IPS DF 19.7 (cell line): ENCODE measurements around the gene SNX1.

Experiments used
- DNase-seq: peaks from one replicate; pipeline ENCODE4 v3.0.0-alpha.2; 2013; ENCODE audit warnings: low read depth, low spot score

SNX1 gene

DNA sequence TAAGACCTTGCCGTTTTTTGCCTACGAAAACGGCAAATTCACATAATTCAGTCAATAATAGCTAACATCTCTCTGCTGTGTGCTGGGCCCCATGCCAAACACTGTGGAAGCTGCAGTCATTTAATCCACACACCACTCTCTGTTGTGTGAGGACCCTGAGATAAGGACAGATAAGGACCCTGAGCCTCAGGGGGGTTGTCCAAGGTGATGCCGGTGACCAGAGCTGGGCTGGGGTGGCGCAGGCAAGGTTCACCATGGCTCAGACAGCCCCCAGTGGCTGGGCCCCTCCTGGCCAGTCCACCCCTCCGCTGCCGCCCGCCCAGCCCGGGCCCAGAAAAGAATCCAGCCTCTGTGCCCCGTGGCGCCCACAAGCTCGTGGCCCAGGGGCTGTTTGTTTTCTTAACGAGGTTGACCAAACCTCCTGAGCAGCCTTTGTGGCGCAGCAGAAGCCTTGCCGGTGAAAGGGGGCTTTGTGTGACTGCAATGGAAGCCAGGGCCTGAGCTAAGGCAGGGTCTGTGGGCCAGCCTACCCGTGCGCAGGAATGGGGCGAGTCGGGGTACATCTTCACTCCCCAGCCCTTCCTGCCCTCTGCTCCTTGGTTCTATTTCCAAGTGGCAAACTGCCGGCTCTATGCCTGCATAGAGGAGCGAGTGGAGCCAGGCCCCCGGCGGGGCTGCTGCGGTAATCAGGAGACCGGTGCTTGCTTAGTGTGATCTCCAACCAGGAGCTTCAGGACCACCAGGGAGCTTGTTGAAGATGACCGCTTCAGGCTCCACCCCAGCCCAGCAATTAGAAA lies 51.3 kb downstream of the SNX1 start:
- no peak for DNase-seq

DNA sequence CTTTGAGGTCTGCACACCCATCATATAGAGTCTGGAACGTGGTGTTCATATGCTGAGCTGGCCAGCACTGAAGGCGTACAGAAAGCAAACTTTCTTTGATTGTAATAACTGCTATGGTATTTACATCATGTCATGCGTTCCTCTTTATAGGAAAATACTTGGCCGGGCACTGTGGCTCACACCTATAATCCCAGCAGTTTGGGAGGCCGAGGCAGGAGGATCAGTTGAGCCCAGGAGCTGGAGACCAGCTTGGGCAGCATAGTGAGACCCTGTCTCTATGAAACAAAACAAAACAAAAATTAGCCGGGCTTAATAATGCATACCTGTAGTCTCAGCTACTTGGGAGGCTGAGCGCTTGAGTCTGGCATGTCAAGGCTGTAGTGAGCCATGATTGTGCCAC lies 52.4 kb downstream of the SNX1 start:
- DNase-seq, result no peak

DNA sequence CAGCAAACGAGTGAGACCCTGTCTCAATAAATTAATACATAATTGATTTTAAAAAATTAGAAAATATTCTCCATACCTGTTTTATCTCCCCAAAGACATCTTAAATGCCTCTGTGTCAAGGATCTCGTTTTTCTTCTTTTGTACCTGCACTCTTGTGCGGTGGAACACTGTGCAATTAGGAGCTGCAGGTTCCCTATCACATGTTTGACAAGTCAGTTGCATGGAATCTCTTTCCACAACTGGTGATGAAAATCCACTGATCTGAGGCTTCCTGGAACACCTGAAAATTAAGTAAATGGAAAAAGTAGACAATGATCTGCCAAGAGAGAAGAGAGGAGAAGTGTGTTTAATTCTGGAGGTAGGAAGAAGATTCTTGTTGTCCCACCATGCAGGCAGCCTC lies 52.8 kb downstream of the SNX1 start:
- no peak for DNase-seq

DNA sequence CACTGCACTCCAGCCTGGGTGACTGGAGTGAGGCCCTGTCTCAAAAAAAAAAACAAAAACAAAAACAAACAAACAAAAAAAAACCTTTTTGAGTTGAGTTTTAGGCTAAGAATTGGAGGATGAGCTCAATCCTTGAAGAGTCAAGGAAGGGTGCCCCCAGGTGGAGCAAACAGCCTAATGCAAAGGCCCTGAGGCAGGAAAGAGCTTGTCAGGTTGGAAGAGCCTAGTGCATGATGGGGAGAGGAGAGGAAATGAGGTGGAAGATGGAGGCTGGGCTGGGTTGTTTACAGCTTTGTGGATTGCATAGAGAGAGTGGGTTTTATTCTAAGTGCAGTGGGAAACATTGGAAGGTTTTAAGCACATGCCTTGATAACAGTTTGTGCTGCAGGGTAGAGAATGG lies 53.6 kb downstream of the SNX1 start:
- no peak for DNase-seq

DNA sequence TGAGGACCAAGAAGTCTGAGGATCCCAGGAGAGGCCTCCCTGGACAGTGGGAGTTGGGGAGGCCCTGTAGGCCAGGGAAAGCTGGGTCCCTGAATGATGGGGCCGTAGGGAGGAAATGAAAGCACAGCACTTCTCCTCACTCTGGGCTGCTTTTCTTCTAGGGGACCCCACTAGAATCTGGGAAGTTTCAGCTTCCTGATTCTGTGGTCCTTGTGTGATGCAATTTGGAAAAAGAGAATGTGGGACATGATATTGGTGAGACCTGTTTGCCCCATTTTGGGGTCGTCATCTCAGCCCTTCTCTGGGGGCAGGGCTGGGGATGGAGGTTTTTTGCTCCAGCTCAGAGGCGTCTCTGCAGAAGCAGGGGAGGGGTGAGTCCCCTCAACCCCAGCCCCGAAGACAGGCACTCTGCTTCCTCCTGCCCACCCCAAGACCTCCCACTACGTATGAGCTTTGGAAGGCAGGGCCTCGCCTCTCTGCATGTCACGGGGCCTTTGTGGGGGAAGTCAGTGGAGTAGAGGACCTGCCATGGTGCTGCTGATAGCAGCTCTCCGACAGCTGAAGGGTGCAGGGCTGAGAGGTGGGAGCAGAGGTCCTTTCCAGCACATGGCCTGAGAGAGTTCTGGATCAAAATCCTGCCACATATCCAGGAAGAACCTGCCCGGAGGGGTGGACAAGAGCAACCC lies 54.3 kb downstream of the SNX1 start:
- no peak for DNase-seq

DNA sequence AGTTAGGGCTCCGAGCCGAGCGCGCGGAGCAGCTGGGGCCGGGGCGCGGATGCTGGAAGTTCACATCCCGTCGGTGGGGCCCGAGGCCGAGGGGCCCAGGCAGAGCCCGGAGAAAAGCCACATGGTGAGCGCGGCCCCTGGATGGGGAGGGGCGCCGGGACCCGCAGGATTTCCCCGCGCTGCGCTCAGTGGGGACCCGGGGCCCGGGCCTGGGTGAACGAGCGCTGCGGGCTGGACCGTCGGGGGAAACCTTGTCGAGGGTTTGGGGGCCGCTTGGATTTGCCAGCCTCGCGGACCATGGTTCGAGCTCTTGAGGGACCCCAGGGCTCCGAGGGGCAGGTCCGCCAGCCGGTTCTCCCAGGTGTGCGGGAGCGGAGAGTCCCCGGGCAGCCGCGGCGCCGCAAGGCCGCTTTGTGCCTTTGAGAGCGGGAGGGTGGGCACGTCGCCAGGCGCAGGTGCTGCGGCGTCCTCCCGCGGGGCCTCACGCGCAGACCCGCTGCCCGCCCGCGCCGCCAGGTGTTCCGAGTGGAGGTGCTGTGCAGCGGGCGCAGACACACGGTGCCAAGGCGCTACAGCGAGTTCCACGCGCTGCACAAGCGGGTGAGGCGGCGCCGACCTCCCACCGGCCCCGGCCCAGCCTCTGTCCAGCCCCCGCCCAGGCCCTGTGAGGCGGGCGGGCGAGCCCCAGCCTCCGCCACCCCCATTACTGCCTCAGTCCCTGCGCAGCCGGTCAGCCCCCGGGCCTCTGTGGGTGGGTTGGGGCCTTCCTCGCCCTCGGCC lies 56.1 kb downstream of the SNX1 start, which contains the start of gene SNX22:
Gene SNX22, plus strand, starts transcription at position 5 of the 780 bp plus-strand sequence. Its CDS starts 45 bp downstream, at position 50.
- no peak for DNase-seq

DNA sequence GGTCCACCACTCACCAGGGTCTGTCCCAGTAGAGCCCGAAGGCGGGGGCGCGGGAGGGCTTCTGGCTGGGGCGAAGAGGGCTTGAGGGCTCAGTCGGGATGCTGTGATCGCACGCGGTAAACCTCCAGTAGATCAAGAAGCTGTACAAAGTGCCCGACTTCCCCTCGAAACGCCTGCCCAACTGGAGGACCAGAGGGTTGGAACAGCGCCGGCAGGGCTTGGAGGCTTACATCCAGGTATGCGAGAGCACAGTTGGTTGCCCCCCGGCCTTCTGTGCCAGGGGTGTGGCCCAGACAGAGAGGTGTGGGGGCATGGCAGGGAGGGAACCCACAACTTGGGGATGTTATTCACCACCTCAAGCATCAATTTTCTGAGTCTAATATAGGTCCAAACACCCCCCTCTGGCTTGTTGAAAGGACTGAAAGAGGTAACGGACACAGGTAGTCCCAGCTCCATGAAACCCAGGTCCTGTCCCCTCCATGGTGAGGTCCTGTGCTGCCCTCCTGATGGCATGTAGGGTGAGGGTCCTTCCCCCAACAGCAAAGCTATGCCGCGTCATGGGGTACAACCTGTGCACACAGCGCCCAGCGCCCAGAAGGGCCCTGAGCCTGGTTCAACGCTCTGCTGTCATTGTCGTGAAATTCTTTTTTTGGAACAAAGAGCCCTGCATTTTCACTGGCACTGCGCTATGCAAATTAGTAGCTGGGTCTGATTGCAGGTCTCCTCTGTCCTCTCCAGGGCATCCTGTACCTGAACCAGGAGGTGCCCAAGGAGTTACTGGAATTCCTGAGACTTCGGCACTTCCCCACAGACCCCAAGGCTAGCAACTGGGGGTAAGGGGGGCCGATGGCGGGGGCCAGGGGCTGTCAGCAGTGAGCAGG lies 57.0 kb downstream of the SNX1 start:
- DNase-seq, result no peak

DNA sequence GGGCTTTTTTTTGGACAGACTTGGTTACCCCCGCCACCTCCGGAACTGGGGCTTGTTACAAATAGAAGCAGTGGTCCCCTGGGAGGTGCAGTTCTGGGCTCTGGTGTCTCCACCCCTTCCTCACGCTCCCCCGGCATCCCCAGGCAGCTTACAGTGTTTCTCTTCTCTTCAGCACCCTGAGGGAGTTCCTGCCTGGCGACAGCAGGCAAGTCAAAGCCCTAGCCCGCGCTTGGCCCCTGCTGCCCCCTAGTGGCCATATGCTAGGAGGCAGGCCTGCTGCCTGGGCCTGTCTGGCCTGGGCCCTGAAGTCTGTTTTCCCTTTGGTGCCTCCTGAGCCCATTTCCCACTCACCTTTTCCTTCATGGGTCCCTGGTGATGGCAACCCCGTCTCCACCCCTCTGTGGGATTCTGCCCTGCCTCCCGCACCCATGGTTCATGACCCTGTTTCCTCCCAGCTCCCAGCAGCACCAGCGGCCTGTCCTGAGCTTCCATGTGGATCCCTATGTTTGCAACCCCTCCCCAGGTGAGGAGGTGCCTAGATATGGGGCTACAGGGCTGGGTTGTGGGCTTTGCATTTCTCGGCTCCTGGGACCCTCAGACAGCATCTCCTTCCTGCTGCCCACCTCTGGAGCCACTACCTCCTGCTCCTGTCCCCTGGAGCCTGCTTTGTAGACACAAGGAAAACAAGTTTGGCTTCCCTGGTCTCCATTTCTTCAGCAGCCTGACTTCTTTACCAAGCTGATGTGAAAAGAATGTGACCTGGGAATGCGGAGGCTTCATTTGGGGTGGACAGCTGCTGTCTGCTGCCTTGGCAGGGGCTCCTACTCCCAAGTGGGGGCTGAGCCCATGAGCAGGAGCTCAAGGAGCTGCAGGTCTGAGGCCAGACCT lies 57.9 kb downstream of the SNX1 start:
- peak; percentile 57 for DNase-seq

DNA sequence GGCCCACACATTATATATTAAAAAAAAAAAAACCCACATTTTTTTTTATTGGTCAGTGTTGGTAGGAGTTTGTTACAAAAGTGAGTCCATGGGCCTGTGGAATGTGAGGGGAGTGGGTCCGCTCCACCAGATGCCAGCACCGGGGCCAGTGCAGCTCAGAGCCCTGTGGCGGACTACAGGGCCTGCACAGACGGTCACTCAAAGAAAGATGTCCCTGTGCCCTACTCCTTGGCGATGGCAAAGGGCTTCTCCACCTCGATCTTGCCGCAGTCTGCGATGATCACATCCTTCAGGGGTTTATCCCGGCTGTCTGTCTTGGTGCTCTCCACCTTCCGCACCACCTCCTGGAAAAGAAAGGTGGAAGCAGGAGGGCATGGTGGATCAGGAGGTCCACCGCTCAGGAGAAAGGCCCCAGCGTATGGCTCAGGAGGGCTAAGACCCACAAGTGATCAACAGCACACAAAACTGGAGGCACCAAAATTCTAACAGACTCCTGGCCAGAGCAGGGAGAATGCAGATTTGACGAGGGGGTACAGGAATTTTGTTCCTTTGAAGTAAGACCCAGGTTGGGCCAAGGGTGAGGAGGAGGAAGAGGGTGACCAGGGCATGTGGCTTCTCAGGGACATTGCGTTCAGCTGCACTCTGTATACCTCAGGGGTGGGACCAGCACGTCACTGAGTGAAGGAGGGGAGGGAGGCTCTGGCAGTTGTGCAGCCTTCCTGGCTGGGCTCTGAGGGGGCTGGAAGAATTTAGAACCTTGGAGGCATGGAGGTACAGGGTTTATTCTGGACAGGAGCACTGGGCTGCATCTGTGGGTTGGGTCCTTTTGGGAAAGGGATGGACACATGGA lies 60.2 kb downstream of the SNX1 start:
- DNase-seq, result no peak

DNA sequence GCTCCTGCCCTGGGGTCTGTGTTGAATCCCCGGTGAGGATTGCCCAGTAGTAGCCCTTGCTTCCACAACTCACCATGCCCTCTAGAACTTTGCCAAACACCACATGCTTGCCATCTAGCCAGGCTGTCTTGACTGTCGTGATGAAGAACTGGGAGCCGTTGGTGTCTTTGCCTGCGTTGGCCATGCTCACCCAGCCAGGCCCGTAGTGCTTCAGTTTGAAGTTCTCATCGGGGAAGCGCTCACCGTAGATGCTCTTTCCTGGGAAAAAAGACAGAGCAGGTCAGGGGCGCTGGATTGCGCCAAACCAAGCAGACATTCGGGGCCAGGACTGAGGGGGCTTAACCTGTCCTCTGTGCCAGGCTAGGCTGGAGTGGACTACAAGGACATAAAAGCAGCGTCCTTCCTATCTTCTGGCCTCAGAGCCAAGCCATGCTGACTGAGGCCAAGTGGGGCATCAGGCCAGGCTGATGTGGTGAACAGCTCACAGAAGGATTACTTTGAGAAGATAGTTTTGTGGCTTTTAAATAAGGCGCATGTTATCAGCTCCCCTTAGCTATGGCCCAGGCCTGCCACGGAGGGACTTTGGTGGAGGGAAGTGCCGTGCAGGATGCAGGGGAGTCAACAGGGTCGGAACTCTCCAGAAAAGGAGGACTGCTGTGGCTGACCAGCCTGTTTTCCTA lies 61.0 kb downstream of the SNX1 start:
- no peak for DNase-seq

DNA sequence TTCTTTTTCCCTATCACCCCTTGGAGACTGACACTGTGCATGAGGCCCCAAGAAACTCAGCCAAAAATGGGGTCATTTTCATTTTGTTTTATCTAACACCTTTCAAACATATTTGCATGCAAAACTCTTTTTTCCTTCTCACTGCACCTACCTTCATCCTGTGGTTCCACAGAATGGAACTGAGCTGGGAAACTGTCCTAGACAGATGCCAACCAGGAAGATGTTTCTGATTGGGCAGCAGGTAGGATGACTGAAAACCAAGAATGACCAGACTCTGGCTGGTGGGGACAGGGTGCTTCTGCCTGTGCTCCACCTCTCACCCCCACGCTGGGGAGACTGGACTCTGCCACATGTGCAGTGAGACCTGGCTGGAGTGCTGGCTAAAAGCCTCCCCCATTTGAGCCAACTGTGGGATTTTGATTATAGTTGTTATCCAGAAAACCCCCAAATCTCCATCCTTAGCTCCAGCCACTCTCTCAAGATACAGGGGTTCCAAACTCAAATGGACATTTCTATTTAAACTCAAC lies 61.9 kb downstream of the SNX1 start:
- DNase-seq, result no peak

DNA sequence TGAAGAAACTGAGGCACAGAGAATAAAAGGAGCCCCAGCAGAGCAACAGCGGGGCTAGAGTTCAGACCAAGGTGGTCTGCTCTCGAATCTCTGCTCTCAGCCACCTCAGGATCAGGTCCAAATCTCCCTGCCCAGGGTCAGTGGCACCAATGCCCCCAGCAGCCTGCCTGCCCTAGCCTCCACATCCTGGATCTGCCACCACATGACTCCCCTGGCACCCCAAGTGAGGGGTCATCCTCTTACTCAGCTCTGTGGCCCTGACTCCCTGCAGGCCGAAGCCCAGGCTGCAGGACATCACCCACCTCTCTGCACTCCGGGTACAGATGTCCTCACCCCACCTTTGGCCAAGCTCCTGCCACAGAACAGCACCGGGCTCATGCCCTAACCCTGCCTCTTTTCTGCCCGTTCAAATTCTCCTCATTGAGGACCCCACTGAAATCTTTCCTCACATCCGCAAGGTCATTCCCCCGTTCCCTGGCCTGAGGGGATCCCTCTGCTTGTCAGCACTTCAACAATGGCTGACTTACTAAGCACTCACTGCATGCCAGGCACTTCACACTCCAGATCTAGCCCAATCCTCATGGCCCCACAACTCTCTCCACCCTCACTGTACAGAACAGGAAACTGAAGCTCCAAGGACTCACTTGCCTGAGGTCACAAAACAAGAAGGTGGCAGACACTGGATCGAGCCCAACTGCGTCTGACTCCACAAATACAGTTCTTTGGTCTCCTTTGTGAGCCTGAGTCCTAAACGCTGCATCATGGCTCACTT lies 62.8 kb downstream of the SNX1 start:
- no peak for DNase-seq

DNA sequence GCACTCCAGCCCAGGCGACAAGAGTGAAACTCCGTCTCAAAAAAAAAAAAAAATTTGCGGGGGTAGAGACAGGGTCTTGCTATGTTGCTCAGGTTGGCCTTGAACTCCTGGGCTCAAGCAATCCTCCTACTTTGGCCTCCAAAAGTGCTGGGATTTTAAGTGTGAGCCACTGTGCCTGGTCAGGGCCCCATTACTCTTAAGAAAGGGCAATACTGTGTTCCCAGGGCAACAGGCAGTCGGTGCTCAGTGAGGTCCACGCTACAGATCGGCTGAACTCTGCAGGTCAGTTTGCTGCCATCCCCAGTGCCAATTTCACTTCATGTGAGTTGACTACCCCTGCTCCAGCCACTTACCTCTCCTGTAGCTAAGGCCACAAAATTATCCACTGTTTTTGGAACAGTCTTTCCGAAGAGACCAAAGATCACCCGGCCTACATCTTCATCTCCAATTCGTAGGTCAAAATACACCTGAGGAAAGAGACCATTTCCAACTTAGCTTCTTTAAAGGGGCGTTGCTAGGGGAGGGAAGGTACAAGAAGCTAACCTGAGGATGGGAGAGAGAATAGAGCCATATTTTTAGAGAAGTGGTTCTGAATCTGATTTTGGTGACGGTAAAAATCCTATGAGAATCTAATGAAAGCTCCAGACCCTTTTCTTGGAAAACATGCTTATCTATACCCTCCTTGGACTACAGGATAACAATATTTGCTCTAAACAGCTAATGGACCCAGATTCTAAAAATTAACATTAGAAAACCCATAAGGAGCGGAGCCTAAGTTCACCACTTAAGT lies 66.1 kb downstream of the SNX1 start:
- DNase-seq, result no peak

DNA sequence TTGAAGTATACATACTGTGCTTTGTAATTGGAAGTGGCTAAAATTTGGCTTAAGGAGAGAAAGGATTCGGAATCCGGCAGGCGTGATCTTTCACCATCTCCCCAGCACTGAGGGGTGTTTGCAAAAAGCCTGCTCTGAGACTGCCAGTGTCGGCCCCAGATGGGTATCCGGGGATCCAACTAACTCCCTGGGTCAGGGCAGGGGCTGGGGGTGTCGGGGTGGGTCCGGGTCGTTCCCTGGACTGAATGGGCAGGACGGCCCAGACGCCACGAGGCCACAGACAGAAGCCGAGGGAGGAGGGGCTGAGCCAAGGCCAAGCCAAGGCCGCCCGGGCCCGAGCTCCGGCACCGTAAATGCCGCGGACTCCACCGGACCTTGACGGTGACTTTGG lies 66.7 kb downstream of the SNX1 start:
- no peak for DNase-seq

DNA sequence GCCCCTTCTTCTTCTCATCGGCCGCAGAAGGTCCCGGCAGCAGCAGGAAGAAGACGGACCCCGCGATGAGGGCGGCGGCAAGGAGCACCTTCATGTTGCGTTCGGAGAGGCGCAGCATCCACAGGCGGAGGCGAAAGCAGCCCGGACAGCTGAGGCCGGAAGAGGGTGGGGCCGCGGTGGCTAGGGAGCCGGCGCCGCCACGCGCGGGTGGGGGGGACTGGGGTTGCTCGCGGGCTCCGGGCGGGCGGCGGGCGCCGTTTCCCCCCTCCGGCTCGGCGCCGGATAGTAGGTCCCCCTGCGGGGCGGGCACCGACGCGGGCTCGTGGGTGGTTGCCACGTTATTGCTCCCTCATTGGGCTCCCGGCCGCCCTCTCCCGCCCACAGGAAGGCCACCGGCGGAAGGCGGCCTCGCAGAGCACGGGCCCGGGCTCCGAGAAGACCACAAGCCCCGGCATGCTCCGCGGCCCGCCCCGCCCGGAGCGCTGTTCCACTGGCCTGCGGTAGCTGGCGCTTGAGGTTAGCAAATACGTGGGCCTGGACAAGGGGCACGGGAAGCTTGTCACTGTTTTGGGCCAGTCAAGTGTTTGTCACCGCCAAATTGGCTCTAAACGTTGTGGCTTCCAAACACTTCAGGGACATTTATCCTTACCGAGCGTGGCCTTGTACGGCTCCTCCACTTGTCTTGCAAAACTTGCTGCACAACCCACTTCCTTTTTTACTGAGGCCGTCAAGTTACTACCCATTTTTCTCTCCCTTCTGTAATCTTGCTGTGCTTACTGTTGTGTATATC lies 67.3 kb downstream of the SNX1 start, which contains the start of gene PPIB:
Gene PPIB, minus strand, starts transcription at position 154 of the 790 bp plus-strand sequence. Its CDS starts 36 bp downstream, at position 118.
- DNase-seq, result peak; percentile 86
